ENCODE measurements around the gene PROX2.
A peak's percentile ranks its signal among the peaks of the same experiment; 100 is the strongest.

Gene PROX2

DNA sequence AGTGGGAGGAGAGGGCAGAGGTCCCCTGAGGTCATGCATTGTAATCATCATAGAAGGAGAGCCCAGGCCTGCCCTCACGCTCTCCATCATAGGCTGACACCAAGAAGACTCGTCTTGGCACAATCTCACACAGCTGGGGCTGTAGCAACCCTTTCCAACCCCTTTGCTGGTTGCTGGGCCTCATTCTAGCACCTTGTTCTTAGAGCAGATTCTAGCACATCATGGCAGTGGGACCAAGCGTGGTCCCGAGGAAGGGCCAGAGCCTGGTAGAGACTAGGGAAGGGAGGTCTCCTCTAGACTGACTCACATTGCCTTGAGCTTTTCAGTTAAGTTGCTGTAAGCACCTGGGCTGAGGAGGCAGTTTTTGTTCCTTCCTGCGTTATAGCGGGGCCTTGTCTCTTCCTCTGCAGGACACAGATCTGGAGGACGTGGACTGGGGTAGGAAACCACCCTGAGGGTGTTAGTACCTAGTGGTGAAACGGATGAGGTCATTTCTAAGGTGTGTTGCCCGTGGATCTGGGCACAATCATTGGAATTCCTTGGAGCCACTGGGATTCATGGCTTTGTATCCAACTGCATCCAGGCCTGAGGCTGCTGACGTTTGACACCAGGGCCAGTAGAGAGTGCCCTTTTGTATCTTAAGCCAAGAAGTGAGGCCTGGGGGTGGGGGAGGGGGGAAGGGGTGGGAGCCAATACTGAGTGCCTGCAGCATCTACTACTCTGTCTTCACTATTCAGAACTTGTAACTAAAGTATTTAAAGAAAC lies 27.2 kb upstream of the PROX2 start:
- H3K27ac ChIP-seq (ENCODE audit: low read length), result peak overlapping the region; percentile 76
- H3K4me2 ChIP-seq (ENCODE audit: low read length), result peak overlapping the region; percentile 33; the same call in 1 of the 2 replicates
- H3K79me2 ChIP-seq (ENCODE audit: low read length), result no peaks in the 10 kb centered on the region
- H4K20me1 ChIP-seq (ENCODE audit: insufficient read depth, low read length), result no peaks in the 10 kb centered on the region
- H2AFZ ChIP-seq (ENCODE audit: low read depth, low read length), result no peak overlapping the region
- no peaks in the 10 kb centered on the region for H3K9me3 ChIP-seq (ENCODE audit: insufficient read depth, low read length)
- H3K4me3 ChIP-seq (ENCODE audit: low read length), result no peak overlapping the region
- H3K4me1 ChIP-seq (ENCODE audit: low read length), result peaks cover 22% of the 10 kb centered on the region
- H3K36me3 ChIP-seq (replicated peaks; ENCODE audit: low read depth, low read length), result peaks cover 48% of the 10 kb centered on the region
- no peak for TF ChIP-seq EZH2phosphoT487 (IDR thresholded peaks at IDR 0.05; ENCODE audit: low read depth)
- TF ChIP-seq, protein P1, sequence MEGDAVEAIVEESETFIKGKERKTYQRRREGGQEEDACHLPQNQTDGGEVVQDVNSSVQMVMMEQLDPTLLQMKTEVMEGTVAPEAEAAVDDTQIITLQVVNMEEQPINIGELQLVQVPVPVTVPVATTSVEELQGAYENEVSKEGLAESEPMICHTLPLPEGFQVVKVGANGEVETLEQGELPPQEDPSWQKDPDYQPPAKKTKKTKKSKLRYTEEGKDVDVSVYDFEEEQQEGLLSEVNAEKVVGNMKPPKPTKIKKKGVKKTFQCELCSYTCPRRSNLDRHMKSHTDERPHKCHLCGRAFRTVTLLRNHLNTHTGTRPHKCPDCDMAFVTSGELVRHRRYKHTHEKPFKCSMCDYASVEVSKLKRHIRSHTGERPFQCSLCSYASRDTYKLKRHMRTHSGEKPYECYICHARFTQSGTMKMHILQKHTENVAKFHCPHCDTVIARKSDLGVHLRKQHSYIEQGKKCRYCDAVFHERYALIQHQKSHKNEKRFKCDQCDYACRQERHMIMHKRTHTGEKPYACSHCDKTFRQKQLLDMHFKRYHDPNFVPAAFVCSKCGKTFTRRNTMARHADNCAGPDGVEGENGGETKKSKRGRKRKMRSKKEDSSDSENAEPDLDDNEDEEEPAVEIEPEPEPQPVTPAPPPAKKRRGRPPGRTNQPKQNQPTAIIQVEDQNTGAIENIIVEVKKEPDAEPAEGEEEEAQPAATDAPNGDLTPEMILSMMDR (IDR thresholded peaks at IDR 0.05; ENCODE audit: low read depth, low read length), result no peak
- H3K27me3 ChIP-seq (ENCODE audit: low read depth, low read length), result no peaks in the 10 kb centered on the region
- no peak overlapping the region for H3K9ac ChIP-seq (ENCODE audit: low read length)

DNA sequence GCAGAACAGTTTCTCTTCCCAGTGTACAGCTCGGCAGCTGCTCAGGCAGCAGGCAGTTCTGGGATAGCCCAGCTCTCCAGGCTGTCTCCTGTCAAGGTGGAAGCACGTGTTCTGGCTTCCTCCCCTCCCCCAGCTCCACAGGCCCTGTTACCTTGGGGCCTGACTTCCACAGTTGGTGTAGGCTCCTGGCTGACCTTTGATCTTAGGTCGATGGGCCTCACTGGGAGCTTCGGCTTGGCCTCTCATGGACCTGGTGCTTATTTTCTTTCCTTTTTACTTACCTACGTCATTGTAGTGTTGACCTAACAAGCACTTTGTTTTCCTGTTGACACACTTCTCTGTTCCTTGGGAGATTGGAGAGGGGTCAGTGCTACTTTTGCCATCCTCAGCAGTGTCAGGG lies 22.7 kb upstream of the PROX2 start:
- Histone ChIP-seq H2AFZ (ENCODE audit: low read depth, low read length) (no peak overlapping the region), H3K36me3 (replicated peaks; ENCODE audit: low read depth, low read length) (peaks cover 71% of the 10 kb centered on the region), H3K4me1 (ENCODE audit: low read length) (peaks cover 10% of the 10 kb centered on the region), H4K20me1 (ENCODE audit: insufficient read depth, low read length) (no peaks in the 10 kb centered on the region), H3K4me2 (ENCODE audit: low read length) (no peak overlapping the region), H3K4me3 (ENCODE audit: low read length) (no peak overlapping the region), H3K9ac (ENCODE audit: low read length) (no peak overlapping the region), H3K9me3 (ENCODE audit: insufficient read depth, low read length) (no peaks in the 10 kb centered on the region), H3K27me3 (ENCODE audit: low read depth, low read length) (no peaks in the 10 kb centered on the region), H3K79me2 (ENCODE audit: low read length) (no peaks in the 10 kb centered on the region), H3K27ac (ENCODE audit: low read length) (no peak overlapping the region)
- TF ChIP-seq, protein P1 (IDR thresholded peaks at IDR 0.05; ENCODE audit: low read depth, low read length), result no peak
- no peak for TF ChIP-seq EZH2phosphoT487 (IDR thresholded peaks at IDR 0.05; ENCODE audit: low read depth)

DNA sequence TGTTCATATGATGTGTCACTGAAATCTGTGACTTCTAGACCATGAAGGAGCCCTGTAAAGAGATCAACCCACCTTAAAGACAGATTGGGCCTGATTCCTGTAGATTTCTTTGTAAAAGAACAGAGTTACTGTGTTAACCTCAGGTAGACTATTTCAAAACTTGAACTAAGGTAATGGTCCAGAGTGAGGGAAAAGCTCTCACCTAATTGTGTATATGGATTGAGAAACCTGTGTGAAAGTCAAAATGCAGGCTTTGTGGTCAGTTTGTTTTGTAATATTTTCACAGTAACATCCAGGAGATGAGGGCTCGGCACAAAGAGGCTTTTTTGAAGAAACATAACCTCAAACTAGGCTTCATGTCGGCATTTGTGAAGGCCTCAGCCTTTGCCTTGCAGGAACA lies 22.1 kb upstream of the PROX2 start:
- Histone ChIP-seq H3K9ac (ENCODE audit: low read length) (no peak overlapping the region), H3K27me3 (ENCODE audit: low read depth, low read length) (no peaks in the 10 kb centered on the region), H3K9me3 (ENCODE audit: insufficient read depth, low read length) (no peaks in the 10 kb centered on the region), H3K27ac (ENCODE audit: low read length) (no peak overlapping the region), H2AFZ (ENCODE audit: low read depth, low read length) (no peak overlapping the region), H3K4me3 (ENCODE audit: low read length) (no peak overlapping the region), H3K4me2 (ENCODE audit: low read length) (no peak overlapping the region), H3K79me2 (ENCODE audit: low read length) (no peaks in the 10 kb centered on the region), H3K4me1 (ENCODE audit: low read length) (peaks cover 6% of the 10 kb centered on the region), H3K36me3 (replicated peaks; ENCODE audit: low read depth, low read length) (peaks cover 76% of the 10 kb centered on the region), H4K20me1 (ENCODE audit: insufficient read depth, low read length) (no peaks in the 10 kb centered on the region)
- TF ChIP-seq, protein P1 (IDR thresholded peaks at IDR 0.05; ENCODE audit: low read depth, low read length), result no peak
- no peak for TF ChIP-seq EZH2phosphoT487 (IDR thresholded peaks at IDR 0.05; ENCODE audit: low read depth)

DNA sequence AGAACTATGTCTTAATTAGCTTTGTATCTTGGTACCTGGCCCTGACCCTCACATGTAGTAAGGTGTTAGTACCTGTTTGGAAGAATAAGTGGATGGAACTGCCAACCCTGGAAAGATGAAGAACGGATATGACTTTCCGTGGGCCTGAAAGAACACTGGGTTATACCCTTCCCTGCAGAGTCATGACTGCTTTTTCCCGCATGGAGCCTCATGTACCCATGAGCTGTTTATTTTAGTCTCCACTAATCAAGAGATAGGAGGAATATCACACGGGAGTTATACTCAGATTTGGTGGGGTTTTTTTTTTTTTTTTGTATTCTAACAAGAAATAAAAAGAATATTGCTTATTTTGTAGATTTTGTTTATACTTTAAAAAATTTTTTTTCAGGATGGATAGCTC lies 21.7 kb upstream of the PROX2 start:
- no peak overlapping the region for H3K4me2 ChIP-seq (ENCODE audit: low read length)
- peaks cover 80% of the 10 kb centered on the region for H3K36me3 ChIP-seq (replicated peaks; ENCODE audit: low read depth, low read length)
- H4K20me1 ChIP-seq (ENCODE audit: insufficient read depth, low read length), result no peaks in the 10 kb centered on the region
- H3K9ac ChIP-seq (ENCODE audit: low read length), result no peak overlapping the region
- H3K27ac ChIP-seq (ENCODE audit: low read length), result no peak overlapping the region
- no peaks in the 10 kb centered on the region for H3K79me2 ChIP-seq (ENCODE audit: low read length)
- TF ChIP-seq, protein P1 (IDR thresholded peaks at IDR 0.05; ENCODE audit: low read depth, low read length), result no peak
- no peak for TF ChIP-seq EZH2phosphoT487 (IDR thresholded peaks at IDR 0.05; ENCODE audit: low read depth)
- no peak overlapping the region for H3K4me3 ChIP-seq (ENCODE audit: low read length)
- no peak overlapping the region for H2AFZ ChIP-seq (ENCODE audit: low read depth, low read length)
- no peaks in the 10 kb centered on the region for H3K9me3 ChIP-seq (ENCODE audit: insufficient read depth, low read length)
- H3K4me1 ChIP-seq (ENCODE audit: low read length), result peaks cover 1% of the 10 kb centered on the region
- H3K27me3 ChIP-seq (ENCODE audit: low read depth, low read length), result no peaks in the 10 kb centered on the region
